Mucosa of descending colon (tissue), 3 donors: ENCODE data around the gene MAP4K5. TPM values are rescaled to one million over a fixed set of nuclear protein-coding genes. Genes with fewer than 3 reads are reported as not detected.

Experiments
- ATAC-seq: fragments of 200-7000 bp; cut with Tn5 transposase; one replicate; pipeline ENCODE4 v1.9.1; 2020; ENCODE audit warnings: mild to moderate bottlenecking, moderate library complexity
- DNase-seq, 3 donors: peaks; one replicate each; pipeline ENCODE4 v3.0.0-alpha.2; 2020
- H3K36me3 ChIP-seq: fragments of 200-600 bp; one replicate; pipeline ENCODE4 v1.8.0; 2021; ENCODE audit warnings: low read depth, mild to moderate bottlenecking
- H3K4me1 ChIP-seq: fragments of 200-600 bp; one replicate; pipeline ENCODE4 v1.8.0; 2021; ENCODE audit warnings: low read depth, mild to moderate bottlenecking
- H3K4me3 ChIP-seq: fragments of 200-600 bp; one replicate; pipeline ENCODE4 v1.8.0; 2021; ENCODE audit warnings: mild to moderate bottlenecking
- H3K9me3 ChIP-seq: fragments of 200-600 bp; one replicate; pipeline ENCODE4 v1.8.0; 2021; ENCODE audit warnings: mild to moderate bottlenecking
- CTCF ChIP-seq: fragments of 200-600 bp; IDR thresholded peaks from one replicate; pipeline ENCODE4 v1.8.0; 2022; ENCODE audit warnings: antibody characterized with exemption, mild to moderate bottlenecking
- intact Hi-C, 2 donors: fragments of 100-400 bp; cut with DNase I in 1 of 2; cut with micrococcal nuclease in 1 of 2; formaldehyde crosslinking; loops; one replicate each; pipeline versions ENCODE4 v1.11.0 to v1.11.1; 2022; cut with DNase I, micrococcal nuclease
- total RNA-seq, 3 donors: library from RNA; stranded (reverse); fragmentation: NEBNext Ultra II Directional in 2 of 3; extraction: Animal tissue kit (Norgen Biotek cat#: 25700) in 2 of 3; gene quantifications; one replicate each; pipeline versions ENCODE4 v1.2.1 to v1.2.4, GENCODE V29; 2021 to 2023
- donor health status: DM: no; HTN: no; CAD: no; lungs with moderate emphysema.
- donor health status: DM: no; HTN: no; CAD: no.
- donor health status: DM: no; HTN: yes; CAD: no.

MAP4K5 gene
- total RNA-seq, 3 donors from 2014 or later: 42.2 to 65.8 (median 45.3) TPM

- TF ChIP-seq CTCF: no peak
- Histone ChIP-seq H3K9me3 (no peaks in the 10 kb centered on the region), H3K36me3 (no peaks in the 10 kb centered on the region), H3K4me3 (no peak overlapping the region), H3K4me1 (peaks cover 23% of the 10 kb centered on the region)
- intact Hi-C loops: loop anchor here in 1 of 2 donors (5.0 kb wide), 1 partner anchor 209 kb away; no protein-coding TSS in a partner anchor
- no peak for DNase-seq
- no peak for ATAC-seq
Observed at GRCh38 chr14:50530794-50531365, 1.5 kb downstream of the MAP4K5 start.

- intact Hi-C loops: loop anchor here in 1 of 2 donors (5.0 kb wide), 1 partner anchor 208 kb away; no protein-coding TSS in a partner anchor
- ATAC-seq: no peak
- Histone ChIP-seq H3K9me3 (no peaks in the 10 kb centered on the region), H3K36me3 (no peaks in the 10 kb centered on the region), H3K4me1 (peaks cover 26% of the 10 kb centered on the region), H3K4me3 (no peak overlapping the region)
- no peak for TF ChIP-seq CTCF
- no peak for DNase-seq
Observed at GRCh38 chr14:50530358-50530757, 2.0 kb downstream of the MAP4K5 start.

GRCh38 chr14:50529288-50530179 is 2.8 kb downstream of the MAP4K5 start:
- intact Hi-C loops: loop anchor here in 1 of 2 donors (5.0 kb wide), 1 partner anchor 207 kb away; no protein-coding TSS in a partner anchor
- Histone ChIP-seq H3K36me3 (no peaks in the 10 kb centered on the region), H3K4me1 (peaks cover 28% of the 10 kb centered on the region), H3K9me3 (no peaks in the 10 kb centered on the region), H3K4me3 (no peak overlapping the region)
- ATAC-seq: no peak
- DNase-seq: no peak
- no peak for TF ChIP-seq CTCF

GRCh38 chr14:50528000-50528399 is 4.4 kb downstream of the MAP4K5 start:
- no peak for DNase-seq
- H3K4me3 ChIP-seq: no peak overlapping the region
- H3K4me1 ChIP-seq: peaks cover 20% of the 10 kb centered on the region
- intact Hi-C loops: no loop called here
- no peaks in the 10 kb centered on the region for H3K9me3 ChIP-seq
- ATAC-seq: no peak
- no peak for TF ChIP-seq CTCF
- H3K36me3 ChIP-seq: no peaks in the 10 kb centered on the region

- H3K4me3 ChIP-seq: no peak overlapping the region
- intact Hi-C loops: no loop called here
- no peaks in the 10 kb centered on the region for H3K36me3 ChIP-seq
- ATAC-seq (no peak), DNase-seq (no peak)
- no peaks in the 10 kb centered on the region for H3K9me3 ChIP-seq
- TF ChIP-seq CTCF: no peak
- peaks cover 18% of the 10 kb centered on the region for H3K4me1 ChIP-seq
Observed at GRCh38 chr14:50524731-50525515, 7.4 kb downstream of the MAP4K5 start.
